Natural killer cell (primary cell): ENCODE measurements around the gene PLD4. TPM values are rescaled to one million over a fixed set of nuclear protein-coding genes. Genes with fewer than 3 reads are reported as not detected.

Experiments used
- ATAC-seq, 3 donors: fragments of 150-1000 bp in 2 of 3; fragments of 200-7000 bp in 1 of 3; cut with Tn5 transposase; 1 replicate in 1 of 3; 2 replicates in 2 of 3; pipeline ENCODE4 v1.10.0; 2021; ENCODE audit warnings: mild to moderate bottlenecking in 2 of 3, moderate library complexity in 2 of 3
- DNase-seq, 2 donors: peaks; one replicate each; pipeline versions ENCODE4 v3.0.0 to v3.0.0-alpha.2; 2013 to 2021; ENCODE audit warnings: mixed read lengths in 1 of 2
- H3K27ac ChIP-seq: one replicate; pipeline ENCODE4 v1.5.1; 2013; ENCODE audit warnings: mild to moderate bottlenecking, low read length
- H3K27me3 ChIP-seq: one replicate; pipeline ENCODE4 v1.6.1; 2013; ENCODE audit warnings: low read length; ENCODE audit not compliant: control insufficient read depth, insufficient read depth
- H3K36me3 ChIP-seq: one replicate; pipeline ENCODE4 v1.6.1; 2013; ENCODE audit warnings: low read length; ENCODE audit not compliant: control insufficient read depth, insufficient read depth
- H3K4me1 ChIP-seq: one replicate; pipeline ENCODE4 v1.6.1; 2013; ENCODE audit warnings: low read length; ENCODE audit not compliant: control insufficient read depth, insufficient read depth
- H3K4me3 ChIP-seq: one replicate; pipeline ENCODE4 v1.5.1; 2013; ENCODE audit warnings: low read length
- H3K9me3 ChIP-seq: one replicate; pipeline ENCODE4 v1.6.1; 2013; ENCODE audit warnings: low read length; ENCODE audit not compliant: control insufficient read depth, insufficient read depth
- H3K27ac Mint-ChIP-seq, 2 donors: one replicate each; pipeline ENCODE4 v1.8.0; 2022; ENCODE audit warnings: mild to moderate bottlenecking in 2 of 2, mixed read lengths in 2 of 2, moderate library complexity in 1 of 2
- H3K27me3 Mint-ChIP-seq, 2 donors: one replicate each; pipeline ENCODE4 v1.8.0; 2022; ENCODE audit warnings: low read depth in 2 of 2, mixed read lengths in 2 of 2
- H3K36me3 Mint-ChIP-seq: one replicate; pipeline ENCODE4 v1.8.0; 2022; ENCODE audit warnings: mixed read lengths
- H3K4me1 Mint-ChIP-seq, 2 donors: one replicate each; pipeline ENCODE4 v1.8.0; 2022; ENCODE audit warnings: mixed read lengths in 2 of 2
- H3K4me3 Mint-ChIP-seq: one replicate; pipeline ENCODE4 v1.8.0; 2022; ENCODE audit warnings: mild to moderate bottlenecking, moderate library complexity, mixed read lengths
- H3K9me3 Mint-ChIP-seq, 2 donors: one replicate each; pipeline ENCODE4 v1.8.0; 2022; ENCODE audit warnings: mixed read lengths in 2 of 2
- CTCF ChIP-seq: fragments of 200-600 bp; IDR thresholded peaks from one replicate; pipeline ENCODE4 v1.8.0; 2022; ENCODE audit warnings: antibody characterized with exemption
- WGBS: methylation state at CpG from one replicate; pipeline ENCODE4 v1.1.7; 2013; ENCODE audit warnings: missing lambda C conversion rate; ENCODE audit not compliant: insufficient coverage; 5-methylcytosine and 5-hydroxymethylcytosine counted together
- intact Hi-C: fragments of 100-400 bp; cut with micrococcal nuclease; formaldehyde crosslinking; loops from one replicate; pipeline ENCODE4 v1.14.2; 2022
- total RNA-seq, 4 donors: library from RNA; stranded (reverse); fragments of 120-200 nt in 1 of 4; gene quantifications; one replicate each; pipeline versions ENCODE4 v1.2.3 to v1.2.4, GENCODE V29; 2013 to 2022

PLD4 gene
- total RNA-seq, 3 donors from 2014 or later (not counting 1 experiment from before 2014, with no cell fraction given): 1.7 to 7.2 (median 2.9) TPM

- Histone ChIP-seq H3K27ac (no peak overlapping the region), H3K9me3 (no peaks in the 10 kb centered on the region), H3K4me3 (no peak overlapping the region), H3K4me1 (peaks cover 14% of the 10 kb centered on the region), H3K36me3 (no peaks in the 10 kb centered on the region), H3K27me3 (peaks cover 15% of the 10 kb centered on the region)
- TF ChIP-seq CTCF: no peak
- intact Hi-C loops: loop anchor here (10.0 kb wide), 1 partner anchor 381 kb away; no protein-coding TSS in a partner anchor
- peaks cover 11 to 18% of the 10 kb centered on the region in 2 donors for H3K4me1 Mint-ChIP-seq
- peaks cover 8 to 16% of the 10 kb centered on the region in 2 donors for H3K27me3 Mint-ChIP-seq
- ATAC-seq: no peak
- no peaks in the 10 kb centered on the region for H3K9me3 Mint-ChIP-seq
- DNase-seq: no peak
- no peak overlapping the region for H3K27ac Mint-ChIP-seq
- 91% methylated on average over 21 of the region's 23 CpGs for WGBS
- no peak overlapping the region for H3K4me3 Mint-ChIP-seq
- H3K36me3 Mint-ChIP-seq: no peaks in the 10 kb centered on the region
These were observed 48.9 kb downstream of the PLD4 start for GRCh38 chr14:104973385-104974145.

GRCh38 chr14:104974146-104974541 lies 49.5 kb downstream of the PLD4 start:
- Histone ChIP-seq H3K9me3 (no peaks in the 10 kb centered on the region), H3K27ac (no peak overlapping the region), H3K4me3 (no peak overlapping the region), H3K4me1 (peaks cover 15% of the 10 kb centered on the region), H3K27me3 (peaks cover 15% of the 10 kb centered on the region), H3K36me3 (no peaks in the 10 kb centered on the region)
- ATAC-seq (no peak), DNase-seq (no peak)
- no peaks in the 10 kb centered on the region for H3K9me3 Mint-ChIP-seq
- H3K27ac Mint-ChIP-seq: no peak overlapping the region
- H3K36me3 Mint-ChIP-seq: no peaks in the 10 kb centered on the region
- intact Hi-C loops: loop anchor here (10.0 kb wide), 1 partner anchor 381 kb away; no protein-coding TSS in a partner anchor
- peaks cover 8 to 19% of the 10 kb centered on the region in 2 donors for H3K27me3 Mint-ChIP-seq
- H3K4me1 Mint-ChIP-seq: peaks cover 11 to 24% of the 10 kb centered on the region in 2 donors
- H3K4me3 Mint-ChIP-seq: no peak overlapping the region
- no peak for TF ChIP-seq CTCF
- WGBS: 88% methylated on average over 13 of the region's 13 CpGs

- Histone ChIP-seq H3K36me3 (no peaks in the 10 kb centered on the region), H3K4me1 (peaks cover 15% of the 10 kb centered on the region), H3K4me3 (no peak overlapping the region), H3K9me3 (no peaks in the 10 kb centered on the region), H3K27me3 (peaks cover 15% of the 10 kb centered on the region), H3K27ac (no peak overlapping the region)
- TF ChIP-seq CTCF: no peak
- intact Hi-C loops: loop anchor here (10.0 kb wide), 1 partner anchor 380 kb away; no protein-coding TSS in a partner anchor
- Mint-ChIP-seq H3K27ac (no peak overlapping the region), H3K36me3 (no peaks in the 10 kb centered on the region), H3K4me1 (peaks cover 11 to 24% of the 10 kb centered on the region in 2 donors), H3K9me3 (no peaks in the 10 kb centered on the region), H3K27me3 (peaks cover 8 to 22% of the 10 kb centered on the region in 2 donors), H3K4me3 (no peak overlapping the region)
- ATAC-seq (no peak), DNase-seq (no peak)
- 94% methylated on average over 13 of the region's 14 CpGs for WGBS
These were observed 50.1 kb downstream of the PLD4 start for GRCh38 chr14:104974665-104975390.
